Thoracic aorta (tissue), 2 donors: ENCODE results near the gene KRT16. TPM values are rescaled to one million over a fixed set of nuclear protein-coding genes. Genes with fewer than 3 reads are reported as not detected.
A peak's percentile ranks its signal among the peaks of the same experiment; 100 is the strongest.

ENCODE experiments used
- ATAC-seq: fragments of 150-250 bp; one replicate; pipeline ENCODE4 v1.8.0; 2017; ENCODE audit warnings: low read depth; ENCODE audit not compliant: insufficient number of reproducible peaks, low FRiP score
- DNase-seq: peaks from one replicate; pipeline ENCODE4 v3.0.0-alpha.2; 2020; ENCODE audit warnings: low spot score
- H3K27ac ChIP-seq, 2 donors: fragments of 200-600 bp; sonication (generic); 1 replicate in 1 of 2; 2 replicates in 1 of 2; pipeline ENCODE4 v1.5.1; 2016; ENCODE audit warnings: mild to moderate bottlenecking in 2 of 2, moderate library complexity in 2 of 2
- H3K27me3 ChIP-seq: fragments of 200-600 bp; sonication (generic); replicated peaks from 2 replicates; pipeline ENCODE4 v1.6.0; 2016; ENCODE audit warnings: mild to moderate bottlenecking; ENCODE audit not compliant: insufficient read depth
- H3K36me3 ChIP-seq: fragments of 200-600 bp; sonication (generic); one replicate; pipeline ENCODE4 v1.5.1; 2016
- H3K4me1 ChIP-seq, 2 donors: fragments of 200-600 bp; sonication (generic); 1 replicate in 1 of 2; 2 replicates in 1 of 2; pipeline versions ENCODE4 v1.5.1 to v1.6.0; 2016; ENCODE audit warnings: low read depth in 2 of 2, mild to moderate bottlenecking in 1 of 2; ENCODE audit not compliant: control insufficient read depth in 1 of 2
- H3K4me3 ChIP-seq: fragments of 200-600 bp; sonication (generic); 2 replicates; pipeline ENCODE4 v1.5.1; 2016; ENCODE audit warnings: mild to moderate bottlenecking
- H3K9me3 ChIP-seq: fragments of 200-600 bp; sonication (generic); 2 replicates; pipeline ENCODE4 v1.5.1; 2016
- total RNA-seq, 2 donors: library from RNA; depleted of rRNA; stranded (reverse); fragments of >200 nt; gene quantifications; one replicate each; pipeline versions ENCODE4 v1.1.0 to v1.2.3, GENCODE V29; 2016
- TF ChIP-seq, protein P1 (sequence below): fragments of 200-600 bp; sonication (generic); IDR thresholded peaks from one replicate; pipeline ENCODE4 v1.5.1; 2019; ENCODE audit warnings: antibody characterized with exemption

The KRT16 gene
- total RNA-seq, 2 donors from 2014 or later = 6.5 to 16.8 TPM

DNA sequence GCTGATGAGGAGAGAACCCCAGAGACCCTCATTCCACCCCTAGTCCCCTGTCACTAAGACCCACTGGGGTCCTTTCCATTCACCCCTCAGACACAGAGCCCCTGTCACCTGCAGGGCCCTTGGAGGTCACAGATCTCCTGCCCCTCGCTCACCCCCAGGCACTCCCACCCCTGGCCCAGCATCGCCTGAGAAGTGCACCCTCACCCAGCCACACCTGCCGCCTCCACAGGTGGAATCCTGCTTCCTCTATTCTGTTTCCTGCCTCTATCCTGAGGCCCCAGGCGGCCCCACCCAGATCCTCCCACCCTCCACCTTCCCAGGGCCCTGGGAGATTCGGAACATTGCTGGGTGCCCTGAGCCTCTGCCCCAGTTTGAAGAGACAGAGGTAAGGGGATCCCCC, 25.6 kb upstream of the KRT16 start:
- Histone ChIP-seq H3K27me3 (no peaks in the 10 kb centered on the region), H3K36me3 (no peaks in the 10 kb centered on the region), H3K4me3 (no peak overlapping the region), H3K27ac (no peak overlapping the region), H3K9me3 (no peaks in the 10 kb centered on the region), H3K4me1 (peaks cover 0 to 12% of the 10 kb centered on the region in 2 donors)
- TF ChIP-seq, protein P1, sequence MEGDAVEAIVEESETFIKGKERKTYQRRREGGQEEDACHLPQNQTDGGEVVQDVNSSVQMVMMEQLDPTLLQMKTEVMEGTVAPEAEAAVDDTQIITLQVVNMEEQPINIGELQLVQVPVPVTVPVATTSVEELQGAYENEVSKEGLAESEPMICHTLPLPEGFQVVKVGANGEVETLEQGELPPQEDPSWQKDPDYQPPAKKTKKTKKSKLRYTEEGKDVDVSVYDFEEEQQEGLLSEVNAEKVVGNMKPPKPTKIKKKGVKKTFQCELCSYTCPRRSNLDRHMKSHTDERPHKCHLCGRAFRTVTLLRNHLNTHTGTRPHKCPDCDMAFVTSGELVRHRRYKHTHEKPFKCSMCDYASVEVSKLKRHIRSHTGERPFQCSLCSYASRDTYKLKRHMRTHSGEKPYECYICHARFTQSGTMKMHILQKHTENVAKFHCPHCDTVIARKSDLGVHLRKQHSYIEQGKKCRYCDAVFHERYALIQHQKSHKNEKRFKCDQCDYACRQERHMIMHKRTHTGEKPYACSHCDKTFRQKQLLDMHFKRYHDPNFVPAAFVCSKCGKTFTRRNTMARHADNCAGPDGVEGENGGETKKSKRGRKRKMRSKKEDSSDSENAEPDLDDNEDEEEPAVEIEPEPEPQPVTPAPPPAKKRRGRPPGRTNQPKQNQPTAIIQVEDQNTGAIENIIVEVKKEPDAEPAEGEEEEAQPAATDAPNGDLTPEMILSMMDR = no peak
- ATAC-seq (no peak), DNase-seq (no peak)

DNA sequence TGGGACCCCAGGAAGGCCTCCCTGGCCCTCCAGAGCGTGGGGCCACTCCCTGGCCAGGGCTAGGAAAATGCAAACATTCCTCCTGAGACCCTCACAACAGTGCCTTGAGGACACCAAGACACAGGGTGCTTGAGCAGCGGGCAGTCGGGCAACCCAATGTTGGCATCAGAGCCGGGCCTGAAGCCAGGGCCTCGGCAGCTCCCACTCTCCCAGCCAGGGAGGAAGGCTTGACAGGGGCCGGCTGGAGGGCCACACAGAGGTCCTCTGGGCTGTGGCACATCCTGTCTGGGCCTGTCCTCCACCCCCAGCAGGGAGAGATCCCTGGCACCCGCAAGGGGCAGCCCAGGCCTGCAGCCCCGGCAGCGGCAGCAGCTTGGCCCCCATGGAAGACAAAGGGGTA, 24.1 kb upstream of the KRT16 start:
- no peak for DNase-seq
- Histone ChIP-seq H3K4me3 (no peak overlapping the region), H3K27me3 (no peaks in the 10 kb centered on the region), H3K9me3 (no peaks in the 10 kb centered on the region), H3K36me3 (no peaks in the 10 kb centered on the region), H3K27ac (no peak overlapping the region), H3K4me1 (peaks cover 0 to 12% of the 10 kb centered on the region in 2 donors)
- no peak for ATAC-seq
- TF ChIP-seq, protein P1 = no peak

DNA sequence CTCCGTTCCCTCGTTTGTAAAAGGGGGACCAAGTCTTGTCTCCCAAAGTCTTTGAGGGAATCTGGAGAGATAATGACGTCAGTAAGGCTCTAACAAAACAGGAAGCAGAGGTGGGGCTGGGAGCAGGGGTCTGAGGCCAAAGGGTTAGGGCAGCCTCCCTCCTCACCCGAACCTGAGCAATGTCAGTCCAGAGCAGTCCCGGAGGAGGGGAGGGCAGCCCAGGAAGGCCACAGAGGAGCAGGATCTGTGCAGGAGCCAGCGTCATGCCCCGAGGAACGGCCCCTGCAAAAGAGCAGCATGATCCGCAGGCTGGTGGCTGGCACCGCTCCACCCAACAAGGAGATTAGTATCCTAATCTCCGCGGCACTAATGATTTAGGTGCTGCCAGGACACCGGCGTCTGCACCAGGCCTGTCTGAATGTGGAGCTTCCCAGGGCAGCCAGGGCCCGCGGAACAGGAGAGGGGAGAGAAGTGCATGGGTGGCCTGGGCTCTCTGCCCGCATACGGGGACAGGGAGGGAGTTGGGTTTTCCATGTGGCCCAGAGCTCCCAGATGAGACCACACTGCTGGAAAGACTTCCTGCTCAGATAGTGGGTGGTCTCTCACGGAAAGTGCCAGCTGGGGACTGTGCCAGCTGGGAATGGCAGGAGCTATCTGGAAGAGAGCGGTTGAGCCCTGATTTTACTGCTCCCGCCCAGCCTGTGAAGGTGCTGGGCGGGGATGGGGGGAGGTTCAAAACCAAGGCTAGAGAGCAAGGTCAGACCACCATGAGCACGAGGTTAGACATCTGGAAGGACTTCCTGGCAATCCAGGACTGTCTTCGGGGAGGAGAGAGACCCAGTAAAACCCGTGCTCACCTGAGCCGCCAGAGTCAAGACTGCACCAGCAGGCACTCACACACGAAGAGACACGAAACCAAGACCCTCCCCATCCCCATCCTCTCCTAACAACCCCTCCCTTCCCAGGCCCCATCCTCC, 22.8 kb upstream of the KRT16 start:
- TF ChIP-seq, protein P1 = no peak
- Histone ChIP-seq H3K27me3 (no peaks in the 10 kb centered on the region), H3K27ac (no peak overlapping the region), H3K4me1 (peaks cover 0 to 12% of the 10 kb centered on the region in 2 donors), H3K36me3 (no peaks in the 10 kb centered on the region), H3K4me3 (peak overlapping the region; percentile 22), H3K9me3 (no peaks in the 10 kb centered on the region)
- DNase-seq (no peak), ATAC-seq (no peak)

DNA sequence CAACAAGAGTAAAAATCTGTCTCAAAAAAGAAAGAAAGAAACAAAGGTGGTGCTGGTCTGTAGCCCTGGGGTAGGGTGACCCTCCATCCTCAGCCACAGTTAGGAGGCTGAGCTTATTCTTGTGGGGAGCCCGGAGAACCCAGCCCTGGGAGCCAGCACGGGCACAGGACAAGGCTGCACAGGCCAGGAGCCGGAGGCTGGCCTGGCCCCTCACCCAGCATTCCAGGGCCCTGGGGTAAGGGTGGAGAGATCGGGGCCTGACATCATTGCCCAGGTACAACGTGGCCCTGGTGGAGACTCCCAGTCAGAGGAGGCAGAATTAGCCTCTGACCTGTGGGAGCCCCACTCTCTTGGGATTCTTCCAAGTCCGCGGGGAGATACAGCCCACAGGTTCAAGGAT, 22.1 kb upstream of the KRT16 start:
- Histone ChIP-seq H3K9me3 (no peaks in the 10 kb centered on the region), H3K27me3 (no peaks in the 10 kb centered on the region), H3K4me1 (peaks cover 0 to 12% of the 10 kb centered on the region in 2 donors), H3K27ac (no peak overlapping the region), H3K4me3 (no peak overlapping the region), H3K36me3 (no peaks in the 10 kb centered on the region)
- TF ChIP-seq, protein P1 = no peak
- DNase-seq (no peak), ATAC-seq (no peak)

DNA sequence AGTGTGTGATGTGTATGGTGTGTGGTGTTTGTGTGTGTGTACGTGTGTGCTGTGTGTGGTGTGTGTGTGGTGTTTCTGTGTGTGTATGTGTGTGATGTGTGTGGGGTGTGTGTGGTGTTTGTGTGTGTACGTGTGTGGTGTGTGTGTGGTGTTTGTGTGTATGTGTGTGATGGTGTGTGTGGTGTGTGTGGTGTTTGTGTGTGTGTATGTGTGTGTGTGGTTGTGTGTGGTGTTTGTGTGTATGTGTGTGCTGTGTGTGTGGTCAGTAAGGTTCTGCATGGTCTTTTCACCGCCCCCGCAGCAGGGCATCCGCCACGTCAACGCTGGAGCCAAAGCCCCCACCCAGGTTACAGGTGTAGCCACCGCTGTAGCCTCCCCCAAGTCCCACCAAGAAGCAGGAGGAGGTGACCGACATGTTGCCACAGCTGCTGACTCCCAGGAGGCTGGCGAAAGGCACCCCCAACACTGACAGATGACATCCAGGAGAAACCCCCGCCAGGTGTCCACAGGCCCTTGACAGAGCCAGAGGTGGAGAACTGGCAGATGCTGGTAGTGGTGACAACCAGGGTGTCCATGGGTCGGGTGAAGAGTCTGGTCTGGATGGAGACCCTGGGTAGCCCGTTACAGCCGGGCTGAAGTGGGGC, 21.1 kb upstream of the KRT16 start:
- DNase-seq = no peak
- Histone ChIP-seq H3K36me3 (no peaks in the 10 kb centered on the region), H3K4me1 (peaks cover 0 to 12% of the 10 kb centered on the region in 2 donors), H3K27ac (no peak overlapping the region), H3K9me3 (no peaks in the 10 kb centered on the region), H3K27me3 (no peaks in the 10 kb centered on the region), H3K4me3 (no peak overlapping the region)
- TF ChIP-seq, protein P1 = no peak
- no peak for ATAC-seq
